Activated naive CD4-positive, alpha-beta T cell treated with Interleukin-2 at 50 U/mL for 16 hours (primary cell): ENCODE data around the gene ADGRG1.
A peak's percentile ranks its signal among the peaks of the same experiment; 100 is the strongest.
"Not testable (repeated sequence)": the region's sequence is repeated elsewhere in the genome, so short reads cannot be mapped to it uniquely, and the experiment has no call there.

Source experiments
- DNase-seq: peaks from one replicate; pipeline ENCODE4 v3.0.0-alpha.2; 2020

Gene ADGRG1

DNA sequence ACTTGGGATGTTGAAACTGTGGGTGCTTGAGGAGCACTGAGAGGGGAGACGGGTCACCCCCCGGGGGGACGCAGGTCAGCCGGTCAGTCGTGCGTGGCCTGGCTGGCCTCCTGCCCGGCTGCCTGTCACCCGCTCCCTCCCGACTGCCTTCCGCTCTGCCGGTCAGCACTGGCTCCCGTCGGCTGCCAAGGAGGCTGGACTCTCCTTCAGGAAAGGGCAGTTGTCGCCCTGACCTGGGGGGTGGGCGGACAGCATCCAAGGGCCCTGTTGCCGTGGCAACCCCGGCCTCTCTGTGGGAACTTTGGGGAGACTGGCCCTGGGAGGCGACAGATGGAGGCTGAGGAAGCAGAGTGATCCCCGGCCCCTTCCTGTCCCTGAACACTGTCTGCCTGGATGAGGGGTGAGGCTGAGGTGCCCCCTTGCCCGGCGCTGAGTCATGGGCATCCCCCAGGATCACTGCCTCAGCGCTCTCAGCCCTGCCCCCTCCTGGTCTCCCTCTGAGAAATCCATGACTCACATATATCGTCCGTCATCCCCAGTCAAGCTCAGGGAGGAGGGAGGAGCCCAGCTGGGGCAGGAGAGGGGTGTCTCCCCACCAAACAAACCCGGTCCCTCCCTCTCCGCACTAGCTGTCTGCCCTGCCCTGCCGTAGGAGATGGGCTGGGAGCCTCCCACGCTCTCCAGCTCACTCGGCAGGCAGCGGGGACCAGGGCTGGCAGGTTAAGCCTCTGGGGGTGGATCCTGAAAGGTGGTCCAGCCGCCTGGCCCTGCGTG is at the start of gene ADGRG1:
ADGRG1 (plus strand) TSS at position 623 of the 774 bp plus-strand sequence. CDS start 21,658 bp downstream, outside the sequence.
- DNase-seq, result peak; percentile 70

DNA sequence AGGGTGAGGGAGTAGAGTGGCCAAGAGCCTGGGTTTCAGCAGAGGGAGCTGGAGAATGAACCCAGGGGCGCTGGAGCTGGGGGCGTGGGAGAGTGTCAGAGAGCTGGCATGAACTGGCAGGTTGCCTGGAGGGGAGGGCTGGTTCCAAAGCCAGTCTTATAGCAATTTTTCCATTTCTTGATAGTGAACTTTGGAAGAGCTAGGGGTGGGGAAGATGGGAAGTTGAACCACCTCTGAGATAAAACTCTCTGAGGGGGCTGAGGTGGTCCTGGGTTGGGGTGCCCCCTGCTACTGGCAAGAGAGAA is 49.1 kb upstream of the ADGRG1 start:
- DNase-seq, result no peak

DNA sequence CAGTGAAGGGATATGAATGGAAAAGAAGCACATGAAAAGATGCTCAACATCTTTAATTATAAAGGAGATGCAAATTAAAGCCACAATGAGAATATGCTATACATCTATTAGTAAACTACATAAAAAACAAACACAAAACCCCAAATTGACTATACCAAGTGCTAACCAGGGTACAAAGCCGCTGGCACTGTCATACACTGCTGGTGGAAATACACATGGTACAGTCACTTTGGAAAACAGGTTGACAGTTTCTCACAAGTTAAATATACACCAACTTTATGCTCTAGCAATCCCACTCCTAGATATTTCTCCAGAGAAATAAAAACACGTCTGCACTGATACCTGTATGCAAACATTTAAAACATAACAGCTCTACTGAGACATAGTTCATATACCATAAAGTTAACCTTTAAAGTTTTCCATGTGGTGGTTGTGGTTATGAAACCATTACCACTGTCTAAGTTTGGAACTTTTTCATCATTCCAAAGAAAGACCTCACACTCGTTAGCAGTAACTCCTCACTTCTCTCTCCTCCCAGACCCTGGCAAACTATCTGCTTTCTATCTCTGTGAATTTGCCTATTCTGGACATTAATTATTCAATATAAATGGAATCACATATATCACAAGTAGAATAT is 43.3 kb upstream of the ADGRG1 start:
- no peak for DNase-seq

DNA sequence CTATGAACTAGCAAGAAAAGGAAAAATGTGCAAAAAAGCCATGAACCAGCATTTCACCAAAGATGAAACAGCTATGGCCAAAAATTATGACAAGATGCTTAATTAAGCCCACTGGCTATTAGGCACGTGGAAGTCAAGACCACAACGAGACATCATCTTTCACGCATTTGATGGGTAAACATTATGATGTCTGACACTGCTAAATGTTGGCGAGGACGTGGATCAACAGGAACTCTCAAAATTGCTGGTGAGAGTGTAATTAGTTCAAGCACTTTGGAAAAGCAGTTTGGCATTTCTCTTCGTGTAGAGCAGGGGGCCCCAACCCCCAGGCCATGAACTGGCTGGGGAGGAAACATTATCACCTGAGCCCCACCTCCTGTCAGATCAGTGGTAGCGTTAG is 39.6 kb upstream of the ADGRG1 start:
- DNase-seq, result no peak

DNA sequence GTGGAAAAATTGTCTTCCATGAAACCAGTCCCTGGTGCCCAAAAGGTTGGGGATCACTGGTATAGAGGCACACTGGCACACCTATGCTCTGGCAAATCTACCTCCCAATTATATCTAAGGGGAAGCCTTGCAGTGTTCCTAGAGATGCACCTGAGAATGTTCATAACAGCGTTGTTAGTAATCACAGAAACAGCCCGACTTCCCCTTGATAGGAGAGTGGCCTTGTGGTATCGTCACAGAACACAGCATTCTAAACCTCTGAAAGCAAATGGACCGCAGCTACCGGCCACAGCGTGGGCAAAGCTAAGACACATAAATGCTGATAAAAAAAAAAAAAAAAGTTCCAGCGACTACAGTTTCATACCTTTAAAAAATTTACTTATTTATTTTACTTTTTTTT is 39.1 kb upstream of the ADGRG1 start:
- no peak for DNase-seq

DNA sequence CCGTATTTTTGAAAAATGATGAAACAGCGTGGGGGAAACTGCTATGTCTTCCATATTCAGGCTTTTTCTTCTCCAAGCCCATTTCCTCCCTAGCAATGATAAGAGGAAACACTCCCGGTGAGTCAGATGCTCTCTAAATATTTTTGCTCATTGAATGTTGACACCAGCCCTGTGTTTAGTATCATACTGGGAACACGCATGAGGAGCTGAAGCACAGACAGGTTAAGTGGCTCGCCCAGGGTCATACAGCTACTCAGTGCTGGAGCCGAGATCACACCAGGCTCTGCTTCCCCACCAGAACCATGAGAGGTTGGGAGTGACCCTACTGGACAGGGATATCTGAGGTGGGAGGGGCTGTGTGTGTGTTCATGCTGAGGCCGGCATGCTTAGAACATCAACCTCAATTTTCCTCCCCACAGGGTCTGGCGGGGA is 37.8 kb upstream of the ADGRG1 start:
- no peak for DNase-seq

DNA sequence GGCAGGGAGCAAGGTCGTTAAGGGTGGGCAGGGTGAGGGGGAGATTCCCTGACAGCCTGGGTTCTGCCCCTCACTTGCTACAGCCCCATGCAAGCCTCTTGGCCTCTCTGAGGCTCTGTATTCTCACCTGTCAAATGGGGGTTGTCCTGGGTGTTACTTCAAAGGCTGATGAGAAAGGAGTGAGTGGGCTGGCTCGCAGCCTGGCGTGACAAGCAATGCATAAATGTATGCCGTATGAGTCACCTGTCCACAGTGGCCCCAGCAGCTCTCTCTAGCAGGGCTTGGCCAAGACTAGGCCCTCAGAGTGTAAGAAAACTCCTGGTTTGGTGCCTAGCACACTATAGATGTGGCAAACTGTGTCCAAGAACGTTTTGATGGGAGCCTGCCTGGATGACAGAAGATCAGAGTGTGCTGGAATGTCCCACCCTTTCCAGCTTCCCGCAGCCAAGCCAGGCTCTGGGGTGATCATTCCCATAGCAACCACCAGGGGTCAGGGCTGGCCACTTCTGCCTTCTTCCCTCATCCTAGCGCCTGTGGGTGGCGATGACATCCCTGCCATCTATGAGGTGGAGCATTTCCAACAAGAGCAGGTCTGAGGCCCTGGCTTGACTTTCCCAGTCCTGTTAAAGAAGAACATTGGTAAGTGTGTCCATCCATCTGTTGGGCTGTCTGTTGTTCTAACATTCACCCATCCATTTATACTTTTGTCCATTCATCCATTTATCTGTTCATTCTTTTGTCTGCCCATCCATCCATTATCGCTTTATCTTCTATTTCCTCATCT is 37.2 kb upstream of the ADGRG1 start:
- DNase-seq, result peak; percentile 79

DNA sequence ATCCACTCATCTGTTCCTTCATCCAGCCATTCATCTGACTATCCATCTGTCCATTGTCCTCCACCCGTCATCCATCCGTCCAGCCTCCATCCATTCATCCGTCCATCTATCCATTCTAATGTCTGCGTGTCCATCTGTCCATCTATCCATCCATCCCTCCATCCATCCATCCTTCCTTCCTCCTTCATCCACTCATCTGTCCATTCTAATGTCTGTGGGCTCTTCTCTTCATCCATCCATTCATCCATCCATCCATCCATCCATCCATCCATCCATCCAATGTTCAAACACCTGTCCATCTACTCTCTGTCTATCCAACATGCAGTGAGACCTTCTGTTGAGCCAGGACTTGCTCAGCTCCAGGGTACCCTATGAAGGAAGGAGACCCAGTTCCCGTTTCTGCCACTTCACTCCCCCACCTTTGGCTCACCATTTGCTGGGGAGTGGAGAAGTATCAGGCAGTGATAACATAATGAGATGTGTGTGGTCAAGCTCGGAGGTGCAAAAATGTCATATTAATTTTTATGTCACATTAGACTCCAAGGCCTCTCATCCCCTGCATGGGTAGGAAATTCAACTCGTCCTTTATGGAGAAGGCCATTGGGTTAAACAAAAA is 36.5 kb upstream of the ADGRG1 start:
- DNase-seq, result no peak

DNA sequence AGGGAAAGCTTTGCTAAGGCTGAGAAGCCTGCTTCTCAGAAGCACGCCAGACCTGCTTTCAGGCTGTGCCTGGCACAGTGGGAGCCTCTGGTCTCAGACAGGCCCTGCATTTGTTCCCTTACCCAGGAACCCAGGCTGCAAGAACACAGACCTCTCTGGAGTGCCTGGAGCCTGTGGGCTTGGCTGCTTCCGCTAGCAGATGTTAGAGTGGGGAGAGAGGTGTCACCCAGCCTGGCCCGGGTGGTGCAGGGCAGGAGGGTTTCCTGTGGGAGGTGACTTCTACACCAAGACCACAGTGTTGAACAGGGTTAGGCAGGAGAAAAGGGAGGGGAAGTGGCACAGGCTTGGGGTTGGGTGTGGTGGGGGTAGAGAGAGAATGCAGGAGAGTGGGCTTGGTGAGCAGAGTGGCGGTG is 35.8 kb upstream of the ADGRG1 start:
- peak; percentile 77 for DNase-seq

DNA sequence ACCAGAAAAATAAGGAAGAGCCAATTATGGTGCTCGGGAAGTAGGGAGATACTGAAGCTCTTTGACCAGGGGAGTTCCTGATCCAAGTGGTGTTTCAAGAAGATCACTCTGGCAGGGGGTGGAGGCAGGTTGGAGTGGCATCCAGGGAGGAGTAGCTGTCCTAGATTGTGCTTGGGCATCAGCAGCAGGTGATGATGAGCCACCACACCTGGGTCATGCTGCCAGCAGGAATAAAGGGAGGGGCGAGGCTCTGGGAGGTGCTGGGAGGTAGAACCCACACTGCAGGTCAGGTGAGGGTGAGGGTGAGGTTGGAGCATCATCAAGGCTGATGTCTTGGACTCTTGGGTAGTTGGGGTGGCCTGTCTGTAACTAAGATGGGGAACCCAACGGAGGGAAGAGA is 35.4 kb upstream of the ADGRG1 start:
- DNase-seq, result no peak

DNA sequence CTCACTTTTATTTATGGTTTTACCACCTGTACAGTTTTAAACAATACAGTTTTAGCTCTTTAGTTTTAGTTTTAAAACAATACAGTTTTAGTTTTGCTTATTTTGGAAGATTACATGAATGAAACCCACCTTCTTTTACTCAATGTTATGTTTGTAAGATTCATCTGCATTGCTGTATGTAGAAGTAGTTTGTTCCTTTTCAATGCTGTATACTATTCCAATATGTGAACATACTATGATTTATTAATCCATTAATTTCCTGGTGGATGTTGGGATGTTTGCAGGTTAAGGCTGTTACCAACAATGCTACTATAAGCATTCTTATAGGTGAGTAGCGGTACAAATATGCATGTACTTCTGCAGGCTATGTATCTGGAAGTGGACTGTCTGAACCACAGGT is 34.4 kb upstream of the ADGRG1 start:
- DNase-seq, result no peak

DNA sequence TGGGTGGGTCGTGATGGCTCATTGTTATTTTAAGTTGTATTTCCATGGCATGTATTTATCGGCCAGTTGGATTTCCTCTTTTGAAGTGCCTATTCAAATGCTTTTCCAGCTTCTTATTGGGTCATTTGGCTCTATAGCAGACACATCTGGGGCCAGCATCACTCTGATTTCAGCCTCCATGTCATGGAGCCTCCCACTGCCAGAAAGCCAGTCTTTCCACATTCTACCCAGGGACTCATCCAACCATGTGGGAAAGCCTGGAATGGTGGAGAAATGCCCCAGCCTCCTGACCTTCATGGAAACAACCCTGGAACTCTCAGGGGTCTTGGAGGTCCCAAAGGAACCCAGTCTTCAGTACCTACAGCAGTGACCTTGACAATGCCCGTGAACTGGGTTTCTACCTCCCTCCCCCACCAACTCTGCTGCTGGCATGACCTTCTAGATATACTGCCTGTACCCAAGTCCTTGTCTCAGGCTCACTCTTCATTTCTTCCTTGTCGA is 33.8 kb upstream of the ADGRG1 start:
- DNase-seq, result no peak

DNA sequence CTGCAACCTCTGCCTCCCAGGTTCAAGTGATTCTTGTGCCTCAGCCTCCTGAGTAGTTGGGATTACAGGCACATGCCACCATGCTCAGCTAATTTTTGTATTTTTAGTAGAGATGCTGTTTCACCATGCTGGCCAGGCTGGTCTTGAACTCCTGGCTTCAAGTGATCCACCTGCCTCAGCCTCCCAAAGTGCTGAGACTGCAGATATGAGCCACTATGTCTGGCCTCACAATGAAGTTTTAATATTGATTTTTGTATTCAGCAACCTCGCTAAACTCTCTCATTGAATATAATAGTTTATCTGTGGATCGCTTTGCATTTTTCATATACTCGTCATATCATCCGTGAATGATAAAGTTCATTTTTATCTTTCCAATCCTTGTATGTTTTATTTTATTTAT is 32.2 kb upstream of the ADGRG1 start:
- not testable (repeated sequence) for DNase-seq

DNA sequence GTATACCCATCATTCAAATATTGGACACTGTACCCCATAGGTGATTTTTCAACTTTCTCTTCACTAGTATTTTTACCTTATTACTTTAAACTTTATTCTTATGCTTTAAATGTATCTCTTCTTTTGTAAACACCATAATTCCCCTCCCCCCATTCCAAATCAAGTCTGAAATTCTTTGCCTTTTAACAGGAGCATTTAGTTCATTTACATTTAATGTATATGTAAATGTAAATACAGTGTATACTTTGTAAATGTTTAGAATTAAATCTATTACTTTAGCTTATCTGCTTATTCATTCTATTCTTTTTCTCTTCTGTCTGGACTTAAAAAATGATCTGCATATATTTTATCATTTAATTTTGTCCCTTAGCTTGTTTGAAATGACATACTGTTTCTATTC is 30.0 kb upstream of the ADGRG1 start:
- DNase-seq, result no peak

DNA sequence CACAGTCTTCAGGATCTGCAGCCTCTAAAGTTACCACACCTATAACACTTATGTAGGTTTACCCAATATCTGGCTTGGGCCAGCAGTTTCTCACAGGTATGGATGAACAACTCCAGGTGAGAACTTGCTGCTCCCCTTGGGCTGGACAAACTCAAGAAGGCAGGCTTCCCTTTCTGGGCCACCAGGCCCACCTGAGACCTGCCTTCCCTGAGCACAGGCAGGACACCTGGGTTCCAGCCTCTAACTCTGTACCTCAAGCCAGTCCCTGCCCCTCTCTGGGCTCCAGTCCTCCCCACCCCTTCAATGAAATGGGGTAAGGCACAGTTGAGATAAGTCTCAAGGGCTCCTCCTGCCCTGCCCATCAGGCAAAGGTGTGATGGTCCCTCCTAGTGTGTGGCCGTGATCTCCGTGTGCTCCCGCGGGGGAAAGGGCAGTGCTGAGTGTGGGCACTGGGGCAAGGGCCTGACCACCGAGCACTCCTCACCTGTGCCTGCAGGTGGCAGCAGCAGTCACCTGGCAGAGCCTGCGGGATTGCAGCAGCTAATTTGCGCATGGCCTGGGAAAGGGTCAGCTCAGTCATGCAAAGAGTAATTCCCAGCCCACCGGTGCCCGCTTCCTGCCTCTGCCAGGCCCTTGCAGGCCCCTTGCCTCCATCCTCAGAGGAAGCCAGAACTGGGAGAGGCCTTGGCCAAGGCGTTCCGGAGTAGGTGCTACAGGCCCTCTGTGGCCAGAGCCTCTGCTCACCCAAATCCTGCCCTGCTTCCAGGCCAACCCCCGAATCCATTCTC is 28.2 kb upstream of the ADGRG1 start:
- peak; percentile 52 for DNase-seq

DNA sequence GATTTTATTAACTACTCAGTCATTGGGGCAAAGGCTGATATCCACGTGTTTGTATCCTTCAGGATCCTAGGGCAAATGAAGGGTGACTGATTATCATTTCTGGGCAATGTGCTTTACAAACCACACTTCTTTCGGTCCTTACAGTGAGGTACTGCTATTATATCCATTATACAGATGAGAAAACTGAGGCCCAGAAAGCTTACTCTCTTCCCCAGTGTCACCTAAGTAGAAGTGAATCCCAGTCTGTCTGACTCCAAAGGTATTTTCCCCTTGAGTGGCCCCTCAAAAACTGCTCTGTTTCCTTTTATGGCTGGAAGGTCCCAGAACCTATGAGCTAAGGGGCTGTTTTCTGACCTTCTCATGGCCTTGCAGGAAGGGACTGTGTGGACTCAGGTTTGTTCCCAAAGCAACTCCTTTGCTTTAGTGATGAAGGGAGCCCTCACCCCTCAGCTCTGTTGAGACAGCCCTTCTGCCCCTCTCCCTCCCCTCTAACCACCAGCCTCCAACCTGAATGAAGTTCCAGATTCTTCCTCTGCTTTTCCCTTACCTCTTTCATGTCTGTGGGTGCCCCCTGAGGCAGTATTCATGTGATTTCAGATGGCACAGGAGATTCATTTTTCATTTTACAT is 27.4 kb upstream of the ADGRG1 start:
- DNase-seq, result no peak

DNA sequence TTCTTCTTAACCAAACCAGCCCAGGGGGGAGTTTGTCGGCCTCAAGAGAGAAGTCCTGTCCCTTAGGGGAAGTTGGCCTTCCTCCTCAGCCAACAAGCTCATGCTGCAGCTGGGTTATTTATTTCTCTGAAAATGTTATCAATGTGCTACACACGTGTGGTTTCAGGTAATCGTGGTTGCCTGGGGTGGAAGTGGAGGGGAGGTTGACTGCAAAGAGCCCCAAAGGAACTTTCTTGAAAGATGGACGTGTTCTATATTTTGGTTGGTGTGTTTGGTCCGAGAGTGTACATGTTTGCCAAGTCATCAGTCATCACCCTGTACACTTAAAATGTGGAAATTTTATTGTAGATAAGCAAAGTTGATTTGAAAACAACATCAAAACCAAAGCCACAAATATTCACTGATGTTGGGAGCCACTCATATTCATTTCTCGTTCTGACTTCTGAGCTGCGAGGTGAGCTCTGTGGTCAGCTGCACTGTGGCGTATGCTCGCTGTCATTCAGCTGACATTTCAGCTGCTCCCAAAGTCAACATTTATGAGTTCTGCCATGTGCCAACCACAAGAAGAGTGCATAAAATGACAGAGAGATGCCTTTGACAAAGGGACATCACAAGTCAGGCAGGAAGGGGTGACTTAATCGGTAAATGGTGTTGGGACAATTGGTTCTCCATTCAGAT is 26.5 kb upstream of the ADGRG1 start:
- peak; percentile 73 for DNase-seq

DNA sequence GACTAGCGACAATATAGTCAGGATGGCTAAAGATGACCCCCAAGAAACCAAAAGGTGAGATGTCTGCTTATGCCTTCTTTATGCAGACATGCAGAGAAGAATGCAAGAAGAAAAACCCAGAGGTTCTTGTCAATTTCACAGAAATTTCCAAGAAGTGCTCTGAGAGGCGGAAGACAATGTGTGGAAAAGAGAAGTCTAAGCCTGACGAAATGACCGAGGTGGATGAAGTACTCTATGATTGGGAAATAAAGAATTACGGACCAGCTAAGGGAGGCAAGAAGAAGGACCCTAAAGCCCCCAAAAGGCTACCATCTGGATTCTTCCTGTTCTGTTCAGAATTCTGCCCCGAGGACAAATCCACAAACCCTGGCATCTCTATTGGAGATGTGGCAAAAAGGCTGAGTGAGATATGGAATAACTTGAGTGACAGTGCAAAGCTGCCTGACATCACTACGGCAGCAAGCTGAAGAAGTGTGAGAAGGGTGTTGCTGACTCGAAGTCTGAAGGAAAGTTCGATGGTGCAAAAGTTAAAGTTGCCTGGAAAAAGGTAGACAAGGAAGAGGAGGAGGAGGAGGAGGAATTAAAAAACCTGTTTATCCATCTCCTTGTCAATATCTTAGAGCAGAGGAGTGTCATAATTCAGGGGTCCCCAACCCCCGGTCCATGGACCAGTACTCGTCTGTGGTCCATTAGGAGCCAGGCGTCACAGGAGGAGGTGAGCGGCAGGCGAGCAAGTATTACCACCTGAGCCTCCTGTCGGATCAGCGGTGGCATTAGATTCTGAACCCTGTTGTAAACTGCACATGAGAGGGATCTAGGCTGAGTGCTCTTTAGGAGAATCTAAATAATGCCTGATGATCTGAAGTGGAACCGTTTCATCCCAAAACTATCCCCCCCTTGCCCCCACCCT is 25.1 kb upstream of the ADGRG1 start:
- DNase-seq, result no peak

DNA sequence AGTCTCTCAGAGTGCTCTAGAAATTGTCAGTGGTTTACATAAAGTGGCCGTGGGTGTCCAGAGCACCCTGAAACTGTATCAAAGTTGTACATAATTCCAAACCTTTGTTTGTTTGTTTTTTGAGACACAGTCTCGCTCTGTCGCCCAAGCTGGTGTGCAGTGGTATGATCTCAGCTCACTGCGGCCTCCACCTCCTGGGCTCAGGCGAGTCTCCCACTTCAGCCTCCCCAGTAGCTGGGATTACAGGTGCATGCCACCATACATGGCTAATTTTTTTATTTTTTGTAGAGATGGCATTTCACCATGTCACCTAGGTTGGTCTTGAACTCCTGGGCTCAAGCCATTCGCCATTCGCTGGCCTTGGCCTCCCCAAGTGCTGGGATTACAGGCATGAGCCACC is 24.3 kb upstream of the ADGRG1 start:
- DNase-seq, result no peak

DNA sequence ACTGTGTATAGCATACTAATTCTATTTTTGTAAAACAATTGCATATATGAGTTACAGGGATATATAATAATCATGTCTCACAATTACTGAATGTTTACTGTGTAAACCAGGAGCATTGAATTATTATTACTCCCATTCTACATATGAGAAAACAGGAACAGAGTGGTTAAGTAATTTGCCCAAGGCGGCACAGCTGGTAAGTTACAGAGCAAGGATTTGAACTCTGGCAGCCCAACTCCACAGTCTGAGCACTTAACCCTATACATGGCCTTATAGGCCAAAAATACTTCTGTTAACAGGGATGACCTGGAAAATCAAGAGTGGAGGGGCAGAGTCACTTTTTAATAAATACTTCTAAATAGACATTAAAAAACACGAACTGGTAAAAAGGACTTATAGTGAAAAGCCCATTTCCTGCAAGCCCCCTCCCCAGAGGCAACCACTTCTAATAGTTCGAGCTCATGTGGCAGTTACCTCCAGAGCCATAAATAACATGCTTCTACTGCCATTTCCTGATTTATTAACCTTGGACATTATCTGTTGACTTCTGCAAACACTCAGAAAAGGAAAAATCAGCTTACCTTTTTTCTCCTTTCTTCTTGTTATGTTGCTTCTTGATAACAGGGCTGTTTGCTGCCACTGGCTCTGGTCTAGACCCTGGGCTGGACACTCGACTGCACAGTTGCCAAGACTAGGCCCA is 22.1 kb upstream of the ADGRG1 start:
- no peak for DNase-seq
